Endothelial cell of umbilical vein (primary cell): ENCODE measurements around the gene INPP5B. TPM values are rescaled to one million over a fixed set of nuclear protein-coding genes. Genes with fewer than 3 reads are reported as not detected.

Source experiments
- BruUV-seq: library from RNA; stranded (reverse); fragments of 400-500 nt; replicated peaks from 2 replicates; lab custom pipeline; 2021; lab: Mats Ljungman, UMichigan
- CTCF ChIA-PET: fragments of 300-600, 350-600 bp; sonication (Branson Sonifier 250); formaldehyde crosslinking; loops from one replicate; lab custom pipeline; 2021; ENCODE audit warnings: antibody characterized with exemption, inconsistent platforms; lab: Charles Lee
- POLR2A ChIA-PET: fragments of 300-600, 350-600 bp; sonication (Branson Sonifier 250); formaldehyde crosslinking; loops from one replicate; lab custom pipeline; 2021; ENCODE audit warnings: antibody characterized with exemption, inconsistent platforms; lab: Charles Lee
- DNase-seq: peaks from one replicate; pipeline ENCODE4 v3.0.0-alpha.2; 2011; ENCODE audit warnings: low read depth, low spot score
- FAIRE-seq: peaks from 2 replicates; lab custom pipeline; 2011; peaks lifted over from hg19 to GRCh38; lab: Jason Lieb, UNC
- H2AFZ ChIP-seq: 2 replicates; pipeline ENCODE4 v1.6.0; 2012; ENCODE audit warnings: low read depth, low read length, control low read depth, inconsistent platforms
- H3K27ac ChIP-seq: 2 replicates; pipeline ENCODE4 v1.5.1; 2011; ENCODE audit warnings: low read depth, mild to moderate bottlenecking, control low read depth, low read length, moderate library complexity; ENCODE audit not compliant: insufficient read depth
- H3K27me3 ChIP-seq, 2 experiments: 2 replicates each; pipeline versions ENCODE4 v1.6.0 to v1.6.1; 2011; ENCODE audit warnings: low read length in 2 of 2, mixed read lengths in 1 of 2; ENCODE audit not compliant: control insufficient read depth in 2 of 2, insufficient read depth in 2 of 2
- H3K36me3 ChIP-seq, 2 experiments: 2 replicates in 1 of 2; 3 replicates in 1 of 2; pipeline ENCODE4 v1.5.1; 2011; ENCODE audit warnings: low read length in 2 of 2, mild to moderate bottlenecking in 1 of 2, moderate library complexity in 1 of 2; ENCODE audit not compliant: control insufficient read depth in 2 of 2, insufficient read depth in 2 of 2; ENCODE audit errors: extremely low read depth in 1 of 2
- H3K4me1 ChIP-seq: 3 replicates; pipeline ENCODE4 v1.5.1; 2011; ENCODE audit warnings: mild to moderate bottlenecking, low read length; ENCODE audit not compliant: control insufficient read depth, insufficient read depth; ENCODE audit errors: extremely low read depth
- H3K4me2 ChIP-seq: 2 replicates; pipeline ENCODE4 v1.6.1; 2011; ENCODE audit warnings: low read length, control low read depth, mixed read lengths; ENCODE audit not compliant: insufficient read depth
- H3K4me3 ChIP-seq, 3 experiments: fragments of 200-600 bp in 1 of 3; sonication (generic), shearing (Covaris generic) in 1 of 3; replicated peaks in 1 of 3; 2 replicates each; pipeline ENCODE4 v1.5.1; 2011 to 2016; ENCODE audit warnings: control low read depth in 3 of 3, low read length in 3 of 3, mild to moderate bottlenecking in 2 of 3, inconsistent platforms in 1 of 3, low read depth in 1 of 3, moderate library complexity in 1 of 3; ENCODE audit not compliant: insufficient read depth in 1 of 3
- H3K79me2 ChIP-seq: 2 replicates; pipeline ENCODE4 v1.6.0; 2012; ENCODE audit warnings: low read length, inconsistent platforms; ENCODE audit not compliant: control insufficient read depth, insufficient read depth
- H3K9ac ChIP-seq: replicated peaks from 2 replicates; pipeline ENCODE3; 2011; ENCODE audit warnings: low read length, control low read depth; ENCODE audit not compliant: insufficient read depth; ENCODE audit errors: extremely low read depth
- H3K9me1 ChIP-seq: replicated peaks from 3 replicates; pipeline ENCODE4 v1.6.0; 2011; ENCODE audit warnings: mild to moderate bottlenecking, low read length; ENCODE audit not compliant: control insufficient read depth, insufficient read depth; ENCODE audit errors: extremely low read depth
- H3K9me3 ChIP-seq: replicated peaks from 2 replicates; pipeline ENCODE4 v1.5.1; 2012; ENCODE audit warnings: low read length, inconsistent platforms; ENCODE audit not compliant: control insufficient read depth, insufficient read depth
- H4K20me1 ChIP-seq: replicated peaks from 2 replicates; pipeline ENCODE3; 2011; ENCODE audit warnings: mild to moderate bottlenecking, low read length; ENCODE audit not compliant: control insufficient read depth, insufficient read depth; ENCODE audit errors: extremely low read depth
- CTCF ChIP-seq, 2 donors: IDR thresholded peaks; 1 replicate in 1 of 2; 2 replicates in 1 of 2; pipeline ENCODE4 v1.5.1; 2011; ENCODE audit warnings: low read length in 2 of 2, mild to moderate bottlenecking in 2 of 2, moderate library complexity in 2 of 2, control low read depth in 1 of 2, inconsistent platforms in 1 of 2, low read depth in 1 of 2; ENCODE audit not compliant: insufficient read depth in 1 of 2; ENCODE audit errors: extremely low read depth in 1 of 2
- EZH2 ChIP-seq: IDR thresholded peaks from 2 replicates; pipeline ENCODE4 v1.6.1; 2012; ENCODE audit warnings: borderline replicate concordance, low read depth, mild to moderate bottlenecking, moderate library complexity, low read length, inconsistent platforms; ENCODE audit not compliant: severe bottlenecking
- FOS ChIP-seq: IDR thresholded peaks from 2 replicates; pipeline ENCODE4 v1.6.1; 2011; ENCODE audit warnings: mild to moderate bottlenecking, low read length, moderate library complexity, borderline replicate concordance; ENCODE audit not compliant: insufficient read depth
- GATA2 ChIP-seq: IDR thresholded peaks from 2 replicates; pipeline ENCODE4 v1.7.0; 2011; ENCODE audit warnings: low read depth, mild to moderate bottlenecking, moderate library complexity, mixed read lengths, low read length; ENCODE audit not compliant: insufficient read length, insufficient read depth
- JUN ChIP-seq: IDR thresholded peaks from 2 replicates; pipeline ENCODE4 v1.6.1; 2011; ENCODE audit warnings: borderline replicate concordance, low read depth; ENCODE audit not compliant: insufficient read length, insufficient read depth
- MAX ChIP-seq: IDR thresholded peaks from 2 replicates; pipeline ENCODE4 v1.6.1; 2011; ENCODE audit not compliant: insufficient read depth, insufficient read length
- MYC ChIP-seq: IDR thresholded peaks from one replicate; pipeline ENCODE4 v1.6.1; 2011; ENCODE audit warnings: mild to moderate bottlenecking, low read depth, low read length
- POLR2A ChIP-seq: IDR thresholded peaks from 2 replicates; pipeline ENCODE4 v1.6.1; 2012; ENCODE audit warnings: low read depth, mild to moderate bottlenecking, control low read depth, low read length
- POLR2AphosphoS5 ChIP-seq: IDR thresholded peaks from 2 replicates; pipeline ENCODE4 v1.6.1; 2012; ENCODE audit warnings: low read depth, mild to moderate bottlenecking, control low read depth, low read length, moderate library complexity; ENCODE audit not compliant: insufficient read depth
- dilution Hi-C: fragments of 300-500 bp; cut with MboI; formaldehyde crosslinking; loops from one replicate; pipeline ENCODE4 v1.15.0; 2019; ENCODE audit warnings: low sequenced_read_pairs; ENCODE audit not compliant: extremely low pct_ligation_motif_present
- intact Hi-C: fragments of 100-400 bp; cut with micrococcal nuclease; formaldehyde crosslinking; loops from one replicate; pipeline ENCODE4 v1.10.0; 2022
- polyA plus RNA-seq, 4 experiments: library from polyadenylated mRNA; depleted of rRNA in 3 of 4; stranded (reverse) in 3 of 4; unstranded in 1 of 4; fragments of >200 nt; gene quantifications; 2 replicates each; pipeline versions ENCODE4 v1.2.1 to v1.2.3, GENCODE V29; 2011 to 2012; ENCODE audit warnings: missing spikeins in 1 of 4
- total RNA-seq: library from RNA; stranded (reverse); gene quantifications from 2 replicates; pipeline ENCODE4 v1.2.3, GENCODE V29; 2021

Gene INPP5B
- total and polyA plus RNA-seq, 2 donors (not counting 3 experiments of a cell fraction or from before 2014, with no cell fraction given) = 7.4 to 14.7 TPM

DNA sequence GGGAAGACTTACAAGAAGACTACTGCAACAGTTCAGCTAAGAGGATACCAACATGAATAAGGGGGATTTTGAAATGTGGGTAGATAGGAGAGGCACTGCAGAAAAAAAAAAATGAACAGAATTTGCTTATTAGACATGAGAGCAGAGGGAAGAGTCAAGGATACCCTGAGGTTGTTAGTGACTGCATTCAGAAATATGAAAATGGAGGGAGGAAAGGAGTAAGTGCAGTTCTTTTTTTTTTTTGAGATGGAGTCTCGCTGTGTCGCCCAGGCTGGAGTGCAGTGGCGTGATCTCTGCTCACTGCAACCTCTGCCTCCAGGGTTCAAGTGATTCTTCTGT, 23.3 kb downstream of the INPP5B start:
- DNase-seq = no peak
- no peaks in the 10 kb centered on the region for H3K9me3 ChIP-seq
- H3K4me3 ChIP-seq = no peak overlapping the region
- ChIA-PET CTCF (interaction anchor here (1.2 to 1.8 kb wide), 2 partner anchors 8 to 64 kb away, joined by 5 read pairs; partner anchors contain the start of gene MTF1), POLR2A (no interaction called here)
- BruUV-seq = no TSS peak
- no peaks in the 10 kb centered on the region for H4K20me1 ChIP-seq
- H2AFZ ChIP-seq = no peak overlapping the region
- dilution Hi-C loops = no loop called here
- TF ChIP-seq CTCF (IDR thresholded peaks at IDR 0.05; ENCODE audit: extremely low read depth in 1 of 2, insufficient read depth in 1 of 2, low read depth in 1 of 2, low read length in 2 of 2) = no peak
- no peak for TF ChIP-seq MAX
- no peak for TF ChIP-seq GATA2
- TF ChIP-seq EZH2 = no peak
- no peak for TF ChIP-seq POLR2A
- no peak for TF ChIP-seq FOS
- no peak for TF ChIP-seq POLR2AphosphoS5
- TF ChIP-seq JUN = no peak
- TF ChIP-seq MYC = no peak
- FAIRE-seq = no peak
- H3K36me3 ChIP-seq = no peaks in the 10 kb centered on the region
- no peaks in the 10 kb centered on the region for H3K9me1 ChIP-seq
- no peak overlapping the region for H3K9ac ChIP-seq
- intact Hi-C loops = no loop called here
- H3K27me3 ChIP-seq = no peaks in the 10 kb centered on the region
- H3K79me2 ChIP-seq = no peaks in the 10 kb centered on the region
- H3K4me1 ChIP-seq = no peaks in the 10 kb centered on the region
- H3K27ac ChIP-seq = no peak overlapping the region
- no peak overlapping the region for H3K4me2 ChIP-seq
